ENCODE measurements around the gene FHAD1. TPM values are rescaled to one million over a fixed set of nuclear protein-coding genes. Genes with fewer than 3 reads are reported as not detected.
"Not testable (repeated sequence)": the region's sequence is repeated elsewhere in the genome, so short reads cannot be mapped to it uniquely, and the experiment has no call there.

The FHAD1 gene
- total and polyA plus RNA-seq, 2 experiments from 2014 or later = 0.24 to 0.74 TPM

- TF ChIP-seq CTCF (IDR thresholded peaks at IDR 0.05; ENCODE audit: low read depth, low read length) = no peak
- Histone ChIP-seq H3K4me1 (ENCODE audit: low read depth) (peaks cover 11% of the 10 kb centered on the region), H3K27me3 (no peaks in the 10 kb centered on the region), H3K27ac (no peak overlapping the region), H3K9me3 (ENCODE audit: low read depth) (no peaks in the 10 kb centered on the region), H3K4me3 (no peak overlapping the region), H3K36me3 (no peaks in the 10 kb centered on the region)
- DNase-seq (ENCODE audit: low read depth in 1 of 2, low spot score in 1 of 2) = peak in 1 of 2 donors; percentile 36
These were observed 182.7 kb downstream of the FHAD1 start for GRCh38 chr1:15429701-15430149.

GRCh38 chr1:15430787-15431570 lies 184.0 kb downstream of the FHAD1 start:
- DNase-seq (ENCODE audit: low read depth in 1 of 2, low spot score in 1 of 2) = peak; percentile 52 to 68
- no peak overlapping the region for H3K4me3 ChIP-seq
- peaks cover 11% of the 10 kb centered on the region for H3K4me1 ChIP-seq (ENCODE audit: low read depth)
- peak; percentile 94 for TF ChIP-seq CTCF (IDR thresholded peaks at IDR 0.05; ENCODE audit: low read depth, low read length)
- no peak overlapping the region for H3K27ac ChIP-seq
- no peaks in the 10 kb centered on the region for H3K9me3 ChIP-seq (ENCODE audit: low read depth)
- no peaks in the 10 kb centered on the region for H3K36me3 ChIP-seq
- no peaks in the 10 kb centered on the region for H3K27me3 ChIP-seq

- Histone ChIP-seq H3K27ac (peak overlapping the region; percentile 6), H3K27me3 (no peaks in the 10 kb centered on the region)
These were observed 184.5 kb downstream of the FHAD1 start for GRCh38 chr1:15431571-15431948.

GRCh38 chr1:15432324-15432723 lies 185.3 kb downstream of the FHAD1 start:
- DNase-seq (ENCODE audit: low read depth in 1 of 2, low spot score in 1 of 2) = peak in 1 of 2 donors; percentile 57
- Histone ChIP-seq H3K27ac (peak overlapping the region; percentile 11), H3K4me1 (ENCODE audit: low read depth) (peaks cover 11% of the 10 kb centered on the region), H3K36me3 (no peaks in the 10 kb centered on the region), H3K27me3 (no peaks in the 10 kb centered on the region), H3K4me3 (no peak overlapping the region), H3K9me3 (ENCODE audit: low read depth) (no peaks in the 10 kb centered on the region)
- TF ChIP-seq CTCF (IDR thresholded peaks at IDR 0.05; ENCODE audit: low read depth, low read length) = no peak

More at GRCh38 chr1:15431571-15431948, 184.5 kb downstream of the FHAD1 start:
- H3K4me3 ChIP-seq = no peak overlapping the region
- no peak for TF ChIP-seq CTCF (IDR thresholded peaks at IDR 0.05; ENCODE audit: low read depth, low read length)
- H3K36me3 ChIP-seq = no peaks in the 10 kb centered on the region
- H3K9me3 ChIP-seq (ENCODE audit: low read depth) = no peaks in the 10 kb centered on the region
- H3K4me1 ChIP-seq (ENCODE audit: low read depth) = peaks cover 11% of the 10 kb centered on the region
- DNase-seq (ENCODE audit: low read depth in 1 of 2, low spot score in 1 of 2) = no peak

DNA sequence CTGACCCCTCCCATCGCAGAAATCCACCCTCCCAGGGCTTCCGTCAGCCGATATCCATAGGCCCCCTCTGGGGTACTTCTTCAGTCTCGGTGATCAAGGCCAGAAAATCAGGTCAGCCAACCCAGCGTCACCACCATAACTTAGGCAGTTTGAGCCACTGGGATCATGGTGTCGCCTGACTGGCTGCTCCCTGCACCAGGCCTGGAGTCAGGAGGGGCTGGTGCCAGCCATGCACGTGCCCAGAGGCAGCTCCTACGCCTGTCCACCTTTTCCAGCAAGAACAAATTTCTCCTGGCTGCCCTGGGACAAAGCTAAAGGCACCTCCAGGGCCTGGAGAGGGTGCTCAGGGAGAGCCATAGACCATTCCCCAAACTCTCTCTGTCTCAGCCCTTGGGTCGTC lies 186.4 kb downstream of the FHAD1 start:
- no peaks in the 10 kb centered on the region for H3K36me3 ChIP-seq
- H3K4me1 ChIP-seq (ENCODE audit: low read depth) = peaks cover 11% of the 10 kb centered on the region
- H3K4me3 ChIP-seq = no peak overlapping the region
- no peak for DNase-seq (ENCODE audit: low read depth in 1 of 2, low spot score in 1 of 2)
- no peaks in the 10 kb centered on the region for H3K9me3 ChIP-seq (ENCODE audit: low read depth)
- no peak for TF ChIP-seq CTCF (IDR thresholded peaks at IDR 0.05; ENCODE audit: low read depth, low read length)
- no peak overlapping the region for H3K27ac ChIP-seq
- H3K27me3 ChIP-seq = no peaks in the 10 kb centered on the region

GRCh38 chr1:15434739-15435138 lies 187.7 kb downstream of the FHAD1 start:
- H3K27me3 ChIP-seq; H3K27ac ChIP-seq; H3K4me3 ChIP-seq; H3K9me3 ChIP-seq (ENCODE audit: low read depth); H3K36me3 ChIP-seq: not testable (repeated sequence)
- peaks cover 11% of the 10 kb centered on the region for H3K4me1 ChIP-seq (ENCODE audit: low read depth)
- DNase-seq (ENCODE audit: low read depth in 1 of 2, low spot score in 1 of 2) = peak in 1 of 2 donors; percentile 73

Data from cardiac muscle cell (in vitro differentiated cells and primary cell).